GM19238 (cell line): Measurements from ENCODE around the gene ADGRD1.
"Not testable (repeated sequence)": the region's sequence is repeated elsewhere in the genome, so short reads cannot be mapped to it uniquely, and the experiment has no call there.

Experiments used
- DNase-seq: peaks from one replicate; pipeline ENCODE4 v3.0.0; 2011; ENCODE audit warnings: low spot score; ENCODE audit not compliant: insufficient read length

Gene ADGRD1

GRCh38 chr12:130937546-130937945, 16.2 kb upstream of the ADGRD1 start:
- DNase-seq: not testable (repeated sequence)

- no peak for DNase-seq
Observed at GRCh38 chr12:130938186-130938585, 15.5 kb upstream of the ADGRD1 start.

- DNase-seq: no peak
Observed at GRCh38 chr12:130944878-130945277, 8.8 kb upstream of the ADGRD1 start.

- no peak for DNase-seq
Observed at GRCh38 chr12:130945786-130946492, 7.8 kb upstream of the ADGRD1 start.

- no peak for DNase-seq
Observed at GRCh38 chr12:130947028-130947613, 6.6 kb upstream of the ADGRD1 start.

GRCh38 chr12:130948136-130948535, 5.6 kb upstream of the ADGRD1 start:
- DNase-seq: no peak

GRCh38 chr12:130948751-130949150, 5.0 kb upstream of the ADGRD1 start:
- no peak for DNase-seq

GRCh38 chr12:130949806-130950205, 3.9 kb upstream of the ADGRD1 start:
- DNase-seq: no peak

GRCh38 chr12:130951636-130952035, 2.1 kb upstream of the ADGRD1 start:
- no peak for DNase-seq

- DNase-seq: no peak
Observed at GRCh38 chr12:130952171-130952954, 1.3 kb upstream of the ADGRD1 start.

- DNase-seq: no peak
Observed at GRCh38 chr12:130954544-130954831, 781 bp downstream of the ADGRD1 start.

GRCh38 chr12:130955238-130955816, 1.6 kb downstream of the ADGRD1 start:
- DNase-seq: no peak

GRCh38 chr12:130956009-130956408, 2.3 kb downstream of the ADGRD1 start:
- DNase-seq: no peak

- DNase-seq: no peak
Observed at GRCh38 chr12:130956456-130957303, 3.0 kb downstream of the ADGRD1 start.

GRCh38 chr12:130957304-130957621, 3.6 kb downstream of the ADGRD1 start:
- DNase-seq: no peak

- DNase-seq: no peak
Observed at GRCh38 chr12:130958557-130959140, 4.9 kb downstream of the ADGRD1 start.

GRCh38 chr12:130959632-130960031, 5.9 kb downstream of the ADGRD1 start:
- no peak for DNase-seq

GRCh38 chr12:130960058-130960457, 6.4 kb downstream of the ADGRD1 start:
- DNase-seq: no peak

- DNase-seq: no peak
Observed at GRCh38 chr12:130960787-130961186, 7.1 kb downstream of the ADGRD1 start.

- no peak for DNase-seq
Observed at GRCh38 chr12:130961921-130962451, 8.3 kb downstream of the ADGRD1 start.

- DNase-seq: no peak
Observed at GRCh38 chr12:130965214-130965613, 11.5 kb downstream of the ADGRD1 start.
